Lower lobe of right lung (tissue), 2 donors: ENCODE data around the gene CSMD2. TPM values are rescaled to one million over a fixed set of nuclear protein-coding genes. Genes with fewer than 3 reads are reported as not detected.

Experiments
- ATAC-seq, 2 donors: fragments of 200-7000 bp; cut with Tn5 transposase; one replicate each; pipeline ENCODE4 v1.9.1; 2020 to 2022; ENCODE audit warnings: mild to moderate bottlenecking in 2 of 2, moderate library complexity in 2 of 2
- DNase-seq: peaks from one replicate; pipeline ENCODE4 v3.0.0-alpha.2; 2020
- H3K27ac ChIP-seq: fragments of 200-600 bp; one replicate; pipeline ENCODE4 v1.8.0; 2022
- H3K27me3 ChIP-seq: fragments of 200-600 bp; one replicate; pipeline ENCODE4 v1.8.0; 2022; ENCODE audit warnings: low read depth
- H3K36me3 ChIP-seq: fragments of 200-600 bp; one replicate; pipeline ENCODE4 v1.8.0; 2022; ENCODE audit warnings: mild to moderate bottlenecking
- H3K4me1 ChIP-seq: fragments of 200-600 bp; one replicate; pipeline ENCODE4 v1.8.0; 2022
- H3K4me3 ChIP-seq: fragments of 200-600 bp; one replicate; pipeline ENCODE4 v1.8.0; 2022; ENCODE audit warnings: mild to moderate bottlenecking
- H3K9me3 ChIP-seq: fragments of 200-600 bp; one replicate; pipeline ENCODE4 v1.8.0; 2022
- intact Hi-C: fragments of 100-400 bp; cut with DNase I; formaldehyde crosslinking; loops from one replicate; pipeline ENCODE4 v1.11.0; 2022
- total RNA-seq: library from RNA; stranded (reverse); fragmentation: NEBNext Ultra II Directional; extraction: Animal tissue kit (Norgen Biotek cat#: 25700); gene quantifications from one replicate; pipeline ENCODE4 v1.2.1, GENCODE V29; 2021
- TF ChIP-seq, protein P1 (sequence below): fragments of 200-600 bp; IDR thresholded peaks from one replicate; pipeline ENCODE4 v1.8.0; 2022; ENCODE audit warnings: antibody characterized with exemption, mild to moderate bottlenecking
- donor health status: DM: no; HTN: yes; CAD: no; lungs with severe emphysema.

The CSMD2 gene
- total RNA-seq, 1 donor from 2014 or later: 1.1 TPM

DNA sequence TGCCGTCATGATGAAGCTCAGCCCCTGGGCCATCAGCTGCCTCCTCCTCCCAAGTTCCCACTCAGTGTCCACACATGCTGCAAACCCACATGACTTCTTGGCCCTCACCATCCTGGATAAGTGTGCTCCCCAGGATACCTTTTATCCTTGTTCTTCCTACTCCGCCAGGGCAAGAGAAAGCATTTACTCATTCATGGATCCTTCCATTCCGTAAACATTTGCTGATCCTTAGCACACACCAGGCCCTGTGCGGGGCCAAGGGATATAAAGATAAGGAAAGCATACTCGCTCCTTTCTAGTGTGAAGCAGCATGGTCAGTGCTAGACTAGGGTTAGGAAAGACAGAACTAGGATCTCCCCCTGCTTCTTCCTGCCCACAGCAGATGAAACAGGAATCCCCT is 423.3 kb downstream of the CSMD2 start:
- DNase-seq (no peak), ATAC-seq (no peak)
- H3K9me3 ChIP-seq: no peaks in the 10 kb centered on the region
- no peak overlapping the region for H3K27ac ChIP-seq
- no peaks in the 10 kb centered on the region for H3K27me3 ChIP-seq
- TF ChIP-seq, protein P1, sequence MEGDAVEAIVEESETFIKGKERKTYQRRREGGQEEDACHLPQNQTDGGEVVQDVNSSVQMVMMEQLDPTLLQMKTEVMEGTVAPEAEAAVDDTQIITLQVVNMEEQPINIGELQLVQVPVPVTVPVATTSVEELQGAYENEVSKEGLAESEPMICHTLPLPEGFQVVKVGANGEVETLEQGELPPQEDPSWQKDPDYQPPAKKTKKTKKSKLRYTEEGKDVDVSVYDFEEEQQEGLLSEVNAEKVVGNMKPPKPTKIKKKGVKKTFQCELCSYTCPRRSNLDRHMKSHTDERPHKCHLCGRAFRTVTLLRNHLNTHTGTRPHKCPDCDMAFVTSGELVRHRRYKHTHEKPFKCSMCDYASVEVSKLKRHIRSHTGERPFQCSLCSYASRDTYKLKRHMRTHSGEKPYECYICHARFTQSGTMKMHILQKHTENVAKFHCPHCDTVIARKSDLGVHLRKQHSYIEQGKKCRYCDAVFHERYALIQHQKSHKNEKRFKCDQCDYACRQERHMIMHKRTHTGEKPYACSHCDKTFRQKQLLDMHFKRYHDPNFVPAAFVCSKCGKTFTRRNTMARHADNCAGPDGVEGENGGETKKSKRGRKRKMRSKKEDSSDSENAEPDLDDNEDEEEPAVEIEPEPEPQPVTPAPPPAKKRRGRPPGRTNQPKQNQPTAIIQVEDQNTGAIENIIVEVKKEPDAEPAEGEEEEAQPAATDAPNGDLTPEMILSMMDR: no peak
- H3K36me3 ChIP-seq: no peaks in the 10 kb centered on the region
- H3K4me3 ChIP-seq: no peak overlapping the region
- intact Hi-C loops: no loop called here
- H3K4me1 ChIP-seq: no peaks in the 10 kb centered on the region

DNA sequence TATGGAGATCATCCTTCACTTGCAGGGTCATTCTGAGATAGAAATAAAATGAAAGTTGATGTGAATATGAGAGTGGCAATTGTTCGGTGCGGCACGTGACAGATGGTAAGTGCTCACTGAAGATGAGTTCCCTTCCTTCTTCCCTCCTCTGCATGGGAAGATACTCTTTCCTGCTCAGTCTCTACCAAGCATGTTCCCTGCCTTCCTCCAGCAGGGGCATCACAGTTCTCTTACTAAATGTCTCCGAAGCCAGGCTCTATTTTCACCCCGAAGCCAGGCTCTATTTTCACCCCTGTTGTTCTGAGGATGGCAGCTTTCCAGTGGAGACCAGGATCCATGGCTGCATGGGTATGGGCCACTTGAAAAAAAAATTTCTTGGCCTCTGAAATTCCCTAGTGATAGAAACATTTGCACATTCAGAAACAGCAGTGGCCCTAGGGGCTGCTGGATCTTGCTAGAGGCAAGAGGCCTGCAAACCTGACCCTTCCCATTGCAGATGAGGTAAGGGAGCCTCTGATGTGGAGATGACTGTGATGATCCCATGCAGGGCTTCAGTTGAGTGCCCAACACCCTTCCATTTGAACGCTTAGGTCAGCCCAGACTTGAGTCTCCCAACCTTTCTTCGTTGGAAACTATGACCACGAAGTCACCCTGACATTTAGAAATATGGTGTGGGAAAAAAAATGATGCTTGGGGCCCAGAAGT is 424.8 kb downstream of the CSMD2 start:
- Histone ChIP-seq H3K27ac (no peak overlapping the region), H3K27me3 (peaks cover 2% of the 10 kb centered on the region), H3K4me3 (no peak overlapping the region), H3K4me1 (no peaks in the 10 kb centered on the region), H3K9me3 (no peaks in the 10 kb centered on the region), H3K36me3 (no peaks in the 10 kb centered on the region)
- intact Hi-C loops: no loop called here
- no peak for DNase-seq
- TF ChIP-seq, protein P1: no peak
- no peak for ATAC-seq

DNA sequence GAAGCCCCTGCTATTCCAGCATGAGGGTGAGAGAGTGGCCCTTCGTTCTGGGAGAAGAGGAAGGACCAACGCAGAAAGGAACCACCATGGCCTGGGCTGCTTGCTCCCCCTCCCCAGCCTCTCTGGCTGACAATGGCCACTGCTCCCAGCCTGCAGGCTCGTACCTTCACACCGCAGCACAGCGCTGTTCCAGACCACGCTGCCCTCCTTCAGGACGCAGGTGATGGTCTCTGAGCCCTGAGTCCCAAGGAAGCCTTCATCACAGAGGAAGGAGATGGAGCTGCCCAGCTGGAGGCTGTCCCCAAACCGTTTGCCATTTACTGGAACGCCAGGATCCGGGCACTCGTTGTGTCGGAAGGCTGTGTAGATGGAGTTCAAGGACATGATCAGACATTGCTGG is 426.1 kb downstream of the CSMD2 start:
- ATAC-seq (no peak), DNase-seq (no peak)
- Histone ChIP-seq H3K27ac (no peak overlapping the region), H3K9me3 (no peaks in the 10 kb centered on the region), H3K27me3 (peaks cover 4% of the 10 kb centered on the region), H3K4me1 (no peaks in the 10 kb centered on the region), H3K36me3 (no peaks in the 10 kb centered on the region), H3K4me3 (no peak overlapping the region)
- TF ChIP-seq, protein P1: no peak
- intact Hi-C loops: no loop called here

DNA sequence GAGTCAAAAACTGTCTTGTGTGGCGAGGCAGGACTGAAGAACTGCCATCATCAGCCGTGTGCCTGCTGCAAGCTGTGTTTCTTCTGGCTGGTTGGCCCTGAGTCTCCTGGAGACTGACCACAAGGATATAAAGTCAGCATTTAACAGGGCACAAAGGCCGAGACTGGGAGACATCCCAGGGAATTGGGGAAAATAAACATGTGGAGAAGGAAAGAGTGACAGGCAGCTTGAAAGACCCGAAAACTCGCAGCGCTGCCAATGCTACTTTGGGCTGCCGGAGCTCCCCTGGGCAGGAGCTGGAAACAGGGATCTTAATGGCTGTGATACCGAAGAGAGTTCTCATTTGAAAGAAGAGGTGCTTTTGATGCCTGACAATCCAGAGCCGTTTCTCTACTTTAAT is 426.5 kb downstream of the CSMD2 start:
- intact Hi-C loops: no loop called here
- ATAC-seq: no peak

DNA sequence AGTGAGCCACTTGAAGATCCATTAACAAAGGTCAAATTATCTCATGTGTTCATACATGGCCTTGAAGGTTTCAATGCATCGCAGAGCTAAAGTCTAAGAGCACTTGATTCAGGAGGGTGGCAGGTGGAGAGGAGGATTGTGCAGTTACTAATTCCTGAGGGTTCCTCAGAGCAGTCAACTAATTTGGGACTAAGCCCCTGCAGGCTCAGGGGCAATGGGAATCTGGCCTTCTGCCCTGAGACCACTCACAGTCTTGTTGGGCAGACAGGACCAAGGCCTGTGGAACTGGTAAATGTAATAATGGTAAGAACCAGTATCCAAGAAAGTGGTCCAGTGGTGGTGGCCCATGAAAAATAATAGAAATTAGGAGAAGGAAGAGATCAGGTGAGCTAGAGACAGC is 428.5 kb downstream of the CSMD2 start:
- Histone ChIP-seq H3K27ac (no peak overlapping the region), H3K4me1 (no peaks in the 10 kb centered on the region), H3K36me3 (no peaks in the 10 kb centered on the region), H3K4me3 (no peak overlapping the region), H3K9me3 (no peaks in the 10 kb centered on the region), H3K27me3 (peaks cover 9% of the 10 kb centered on the region)
- no peak for ATAC-seq
- TF ChIP-seq, protein P1: no peak
- intact Hi-C loops: no loop called here
- no peak for DNase-seq

More for the DNA sequence above, 426.5 kb downstream of the CSMD2 start:
- Histone ChIP-seq H3K27me3 (peaks cover 7% of the 10 kb centered on the region), H3K4me1 (no peaks in the 10 kb centered on the region), H3K9me3 (no peaks in the 10 kb centered on the region), H3K27ac (no peak overlapping the region), H3K36me3 (no peaks in the 10 kb centered on the region), H3K4me3 (no peak overlapping the region)
- DNase-seq: no peak
- TF ChIP-seq, protein P1: no peak
